ENCODE results near the gene USP21.
A peak's percentile ranks its signal among the peaks of the same experiment; 100 is the strongest.

The USP21 gene

DNA sequence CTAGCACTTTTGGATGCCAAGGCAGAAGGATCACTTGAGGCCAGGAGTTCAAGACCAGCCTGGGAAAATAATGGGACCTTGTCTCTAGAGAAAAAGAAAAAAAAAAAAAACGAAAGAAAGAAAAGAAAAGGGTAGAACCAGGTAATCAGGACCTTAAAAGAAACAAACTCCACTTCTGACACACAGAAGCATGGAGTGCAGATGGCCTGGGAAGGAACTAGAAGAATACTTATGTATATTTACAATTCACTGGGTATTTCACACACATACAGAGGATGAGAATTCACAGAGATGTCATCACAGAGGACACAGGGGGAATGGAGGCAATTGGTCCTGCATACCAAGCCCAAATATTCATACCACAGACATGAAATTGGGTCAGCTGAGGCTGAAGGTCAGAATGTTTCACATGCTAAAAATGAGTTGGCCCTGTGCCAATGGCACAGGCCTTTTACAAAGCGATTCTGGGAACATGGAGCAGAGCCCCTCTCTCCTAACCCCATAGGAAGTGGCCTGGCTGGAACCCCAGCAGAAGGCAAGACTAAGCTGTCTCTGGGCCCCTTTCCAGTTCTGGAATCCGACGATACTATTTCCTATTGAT, 13.6 kb downstream of the USP21 start:
- DNase-seq: no peak

DNA sequence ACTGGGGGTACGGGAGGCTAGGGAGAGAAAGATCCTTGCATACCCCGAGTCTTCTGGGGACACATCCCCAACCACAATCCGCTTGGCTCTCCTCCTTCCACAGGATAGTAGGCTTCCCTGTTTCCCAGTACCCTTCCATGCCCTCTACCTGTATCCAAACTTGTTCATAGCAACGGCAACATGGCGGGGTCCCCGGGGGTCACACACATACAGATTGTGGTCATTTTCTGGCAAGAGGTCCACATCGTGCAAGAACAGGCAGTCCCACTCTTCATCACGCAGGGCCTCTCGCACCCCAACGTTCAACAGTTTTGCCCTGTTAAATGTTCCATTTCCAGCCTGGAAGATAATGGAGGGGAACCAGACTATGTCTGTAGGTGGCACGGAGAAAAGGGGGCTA, 14.4 kb downstream of the USP21 start:
- no peak for DNase-seq

DNA sequence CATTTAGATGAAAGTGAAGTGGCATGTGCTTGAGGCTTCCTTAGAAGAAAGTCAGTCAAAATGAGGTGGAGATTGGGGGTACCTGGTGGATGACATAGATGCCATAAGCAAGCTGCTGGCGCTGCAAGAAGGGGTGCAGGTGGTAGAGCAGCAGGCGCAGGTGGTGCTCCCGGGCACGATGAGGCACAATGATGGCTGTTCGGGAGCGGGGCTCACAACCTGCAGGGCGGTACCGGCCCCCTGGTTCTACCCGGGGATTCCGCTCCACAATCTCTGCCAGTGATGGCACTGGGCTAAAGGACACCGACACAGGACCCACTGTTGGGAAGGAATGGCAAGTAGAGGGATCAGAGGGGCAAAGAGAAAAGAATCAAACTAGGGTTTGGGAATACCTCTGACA, 15.6 kb downstream of the USP21 start:
- DNase-seq: no peak

DNA sequence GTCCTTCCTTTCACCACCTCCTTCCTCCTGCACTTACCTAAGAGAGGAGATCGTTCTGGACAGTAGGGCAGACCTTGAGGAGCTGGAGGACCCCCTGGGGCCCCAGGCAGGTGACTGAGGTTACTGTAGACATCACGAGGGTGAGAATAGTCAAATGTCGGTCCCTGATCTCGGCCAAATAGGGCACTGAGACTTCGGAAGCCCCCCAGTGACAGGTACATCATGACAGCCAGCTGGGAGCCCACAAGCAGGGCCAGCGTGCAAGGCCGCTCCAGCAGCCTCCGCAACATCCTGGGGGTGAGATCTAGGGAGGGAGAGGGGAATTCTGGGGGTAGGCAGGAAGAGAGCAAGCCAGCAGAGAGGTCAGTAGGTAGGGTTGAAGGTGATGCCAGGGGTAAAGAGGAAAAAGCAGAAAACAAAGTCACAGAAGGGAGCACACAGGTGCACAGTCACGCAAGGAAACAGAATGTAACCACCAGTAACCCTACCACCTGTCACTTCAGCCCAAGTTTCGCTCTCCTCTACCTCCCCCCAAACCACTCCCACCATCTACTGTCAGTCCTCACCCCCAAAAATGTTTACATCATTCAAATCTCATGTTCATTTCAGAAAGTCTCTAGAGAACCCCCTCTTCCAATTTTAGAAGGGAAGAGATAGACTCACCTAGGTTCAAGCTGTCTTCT, 16.6 kb downstream of the USP21 start:
- no peak for DNase-seq

DNA sequence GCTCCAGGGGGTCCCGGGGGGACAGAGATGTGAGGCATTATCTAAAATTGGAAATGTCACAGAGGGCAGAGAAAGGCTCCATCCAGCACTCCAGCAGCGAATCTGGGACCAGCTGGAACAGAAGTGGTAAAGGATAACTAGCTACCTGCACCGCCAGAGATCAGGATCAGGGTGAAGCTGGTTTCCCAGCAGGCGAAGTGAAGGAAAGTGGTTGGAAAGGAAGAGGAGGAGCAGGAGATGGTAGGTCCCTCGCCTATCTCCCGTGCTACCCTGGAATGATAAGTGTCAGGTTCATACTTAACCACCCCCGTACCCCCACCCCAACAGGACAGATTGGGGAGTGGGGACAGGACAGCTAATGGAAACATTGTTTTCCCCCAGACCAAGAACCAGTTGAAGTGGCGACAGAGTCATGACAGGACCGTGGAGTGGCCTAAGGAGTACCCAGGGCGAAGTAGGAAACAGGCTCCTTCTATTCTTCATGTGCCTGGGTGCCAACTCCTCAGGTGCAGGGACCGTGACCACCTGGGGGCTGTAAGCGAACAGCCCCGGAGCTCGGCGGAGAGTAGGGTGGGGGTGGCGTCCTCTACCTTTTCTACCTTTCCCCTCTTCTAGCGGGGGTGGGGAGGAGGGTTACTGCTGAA, 17.3 kb downstream of the USP21 start:
- DNase-seq: peak; percentile 45

DNA sequence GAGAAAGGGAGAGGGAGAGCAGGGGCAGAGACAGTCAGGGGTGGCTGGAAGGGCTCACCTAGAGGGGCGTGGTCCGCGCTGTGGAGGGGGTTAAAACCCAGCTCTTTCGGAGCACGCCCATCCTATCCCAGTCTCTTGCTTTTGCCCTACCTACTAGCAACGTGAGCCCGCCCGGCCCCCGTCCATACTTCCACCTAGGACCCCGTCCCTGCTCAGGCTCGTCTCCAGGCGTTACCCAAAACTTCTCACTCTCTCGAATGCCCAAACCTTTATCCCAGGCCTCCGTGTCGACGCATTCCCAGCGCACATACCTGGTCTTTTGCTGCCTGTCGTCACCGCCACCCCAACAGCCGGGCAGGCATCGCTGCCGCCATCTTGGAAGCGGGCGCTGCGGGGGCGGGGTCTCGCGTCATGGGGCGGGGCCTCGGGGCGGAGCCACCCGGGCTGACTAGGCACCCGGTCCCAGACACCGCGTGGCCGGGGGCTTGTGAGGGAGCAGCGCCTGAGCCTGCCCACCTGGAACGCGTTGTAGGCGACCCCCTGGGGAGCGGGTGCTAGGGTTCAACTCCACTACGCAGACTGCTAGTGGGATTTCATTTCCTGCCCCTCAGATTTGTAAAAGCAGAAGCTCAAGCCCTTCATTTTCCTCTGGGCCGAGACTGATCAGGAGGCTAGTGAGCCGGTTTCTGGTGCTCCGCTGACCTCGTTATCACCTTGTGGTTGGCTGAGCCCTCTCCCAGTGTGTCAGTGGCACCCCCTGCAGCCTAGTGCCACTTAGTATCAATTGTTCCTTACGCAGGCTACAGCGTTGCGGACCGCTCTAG, 18.0 kb downstream of the USP21 start, which contains the start of gene B4GALT3:
Gene B4GALT3 (minus strand): TSS at position 396 of the 824 bp plus-strand sequence. CDS start 1,447 bp downstream, outside the sequence.
- DNase-seq: peak; percentile 95

DNA sequence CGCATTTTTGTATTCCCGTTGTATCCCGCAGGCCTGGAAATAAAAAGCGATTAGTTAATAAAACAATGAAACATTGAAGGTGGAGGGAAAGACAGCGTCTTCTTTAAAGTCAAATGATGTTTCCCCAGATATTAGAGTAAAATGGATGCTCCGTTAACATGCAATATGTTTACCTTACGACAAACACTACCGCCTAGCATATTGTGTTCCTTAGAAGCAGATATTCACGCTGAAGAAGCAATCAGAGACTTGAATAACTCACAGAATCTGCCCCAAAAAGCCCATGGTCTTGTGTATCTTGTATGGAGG, 18.6 kb downstream of the USP21 start:
- DNase-seq: no peak

DNA sequence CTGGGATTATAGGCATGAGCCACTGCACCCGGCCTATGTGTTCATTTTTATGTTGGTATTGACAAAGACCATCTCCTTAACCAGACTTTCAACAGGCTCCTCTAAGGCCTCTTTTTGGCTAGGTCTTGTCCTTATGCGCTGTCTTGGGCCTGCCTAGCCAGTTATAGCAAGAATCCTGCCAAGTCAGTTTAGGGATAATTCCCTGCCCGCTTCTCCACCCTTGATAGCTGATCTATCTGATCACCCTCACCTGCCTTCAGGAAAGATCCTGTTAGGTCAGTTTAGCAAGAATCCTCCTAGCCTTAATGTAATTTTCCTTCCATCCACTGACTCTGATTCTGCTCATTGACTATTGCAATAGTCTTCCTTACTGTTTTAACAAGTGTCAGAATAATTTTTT, 20.4 kb downstream of the USP21 start:
- DNase-seq: no peak

DNA sequence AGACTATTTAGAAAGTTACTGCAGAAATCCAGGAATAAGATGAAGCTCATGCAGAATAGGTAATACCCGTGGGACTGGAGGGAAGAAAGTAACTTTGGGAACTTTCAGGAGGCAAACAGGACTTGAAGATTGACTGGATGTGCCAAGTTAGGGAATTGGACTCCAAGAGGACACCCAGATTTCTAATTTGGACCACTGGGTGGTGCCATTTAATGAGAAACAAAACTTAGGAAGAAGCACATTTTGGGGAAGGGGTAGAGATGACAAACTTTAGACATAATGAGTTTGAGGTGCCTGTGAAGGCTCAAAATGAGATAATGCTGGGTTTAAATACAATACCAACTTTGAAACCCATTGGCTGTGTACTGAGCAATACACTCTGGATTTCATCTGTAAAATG, 21.3 kb downstream of the USP21 start:
- no peak for DNase-seq

DNA sequence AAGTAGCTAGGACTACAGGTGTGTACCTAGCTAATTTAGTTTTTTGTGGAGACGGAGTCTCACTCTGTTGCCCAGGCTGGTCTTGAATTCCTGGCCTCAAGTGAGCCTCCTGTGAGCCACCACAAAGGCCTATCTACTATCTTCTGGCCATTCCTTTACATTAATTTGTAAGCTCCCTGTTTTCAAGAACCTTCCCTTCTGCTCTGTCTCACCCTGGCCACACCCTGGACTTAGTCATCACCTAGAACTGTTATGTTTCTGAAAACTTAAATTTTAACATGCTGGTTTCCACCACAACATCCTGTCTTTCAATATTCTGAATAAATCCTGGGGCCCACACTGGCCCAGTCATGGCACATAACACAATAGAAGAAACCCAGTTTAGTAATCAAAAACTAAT, 22.9 kb downstream of the USP21 start:
- DNase-seq: no peak

DNA sequence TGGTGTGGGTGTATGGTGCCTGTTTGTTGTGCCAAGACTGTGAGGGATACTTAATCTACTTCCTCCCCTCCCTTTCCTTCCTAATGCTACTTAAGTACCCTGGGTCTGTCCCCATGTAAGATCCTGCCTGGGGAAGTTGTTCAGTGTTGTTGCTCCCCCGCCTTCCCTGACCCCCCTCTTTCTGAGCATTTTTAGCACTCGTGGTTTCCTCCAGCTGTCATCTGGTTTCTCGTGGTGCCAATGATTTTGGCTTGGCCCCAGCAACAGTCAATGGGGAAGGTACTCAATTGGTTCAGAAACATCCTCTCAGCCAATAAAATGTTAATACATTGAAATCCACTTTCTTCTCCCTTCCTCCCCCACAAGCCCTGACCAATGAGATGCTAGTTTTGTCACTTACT, 26.0 kb downstream of the USP21 start:
- DNase-seq: no peak

DNA sequence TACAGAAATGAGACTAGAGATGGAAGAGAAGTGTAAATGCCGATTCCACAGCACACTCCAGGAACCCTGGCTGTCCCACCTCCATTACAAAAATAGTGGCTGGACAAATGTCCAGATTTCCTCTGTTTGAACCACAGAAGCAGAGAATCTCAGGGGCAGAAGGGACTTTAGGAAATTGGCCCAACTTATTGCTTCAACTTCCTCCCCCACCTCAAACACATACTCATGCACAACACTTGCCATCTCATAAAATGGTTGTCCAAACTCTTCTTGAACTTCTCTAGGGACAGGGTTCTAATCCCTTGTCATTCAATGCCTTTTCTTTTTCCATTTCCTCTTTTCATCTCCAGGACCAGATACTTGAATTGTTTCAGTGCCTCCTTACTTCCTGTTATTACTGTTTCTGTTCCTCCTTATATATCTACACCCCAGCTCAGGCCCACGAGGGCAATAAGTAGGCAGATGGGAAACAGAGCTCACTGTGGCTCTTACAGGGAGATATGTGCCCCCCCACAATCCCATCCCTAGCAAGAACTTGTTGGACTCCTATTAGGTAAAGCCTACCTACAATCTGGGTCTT, 26.5 kb downstream of the USP21 start:
- DNase-seq: no peak

DNA sequence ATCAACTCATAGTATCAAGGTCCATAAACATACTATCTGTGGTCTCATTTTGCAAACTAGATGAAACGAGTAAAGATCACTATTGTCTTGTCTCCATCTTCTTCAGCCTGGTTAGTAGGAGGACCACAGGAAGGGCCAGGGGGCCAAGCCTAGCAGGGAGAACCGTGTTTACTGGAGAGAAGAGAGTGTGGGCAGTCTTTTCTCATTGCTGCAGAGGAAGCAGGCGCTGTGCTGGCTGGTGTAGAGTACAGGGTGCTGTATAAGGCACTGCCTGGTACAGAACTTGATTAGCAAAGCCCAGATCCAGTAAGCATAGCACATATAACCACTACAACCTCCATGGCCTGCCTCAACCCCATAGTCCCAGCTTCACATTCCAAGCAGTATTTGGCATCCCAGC, 28.0 kb downstream of the USP21 start:
- DNase-seq: no peak

DNA sequence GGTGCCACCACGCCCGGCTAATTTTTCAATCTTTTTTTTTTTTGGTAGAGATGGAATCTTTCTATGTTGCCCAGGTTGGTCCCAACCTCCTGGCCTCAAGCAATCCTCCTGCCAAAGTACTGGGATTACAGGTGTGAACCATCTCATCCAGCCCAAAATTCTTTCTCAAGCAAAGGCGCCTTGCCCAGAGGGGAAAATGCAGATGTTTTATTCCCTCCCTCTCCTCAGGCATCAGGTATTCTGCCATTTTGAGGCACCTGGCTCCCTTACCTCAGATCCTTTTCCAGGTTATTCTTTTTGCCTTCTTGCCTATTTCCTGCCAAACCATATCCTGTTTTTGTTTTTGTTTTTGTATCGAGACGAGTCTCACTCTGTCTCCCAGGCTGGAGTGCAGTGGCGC, 29.1 kb downstream of the USP21 start:
- no peak for DNase-seq

DNA sequence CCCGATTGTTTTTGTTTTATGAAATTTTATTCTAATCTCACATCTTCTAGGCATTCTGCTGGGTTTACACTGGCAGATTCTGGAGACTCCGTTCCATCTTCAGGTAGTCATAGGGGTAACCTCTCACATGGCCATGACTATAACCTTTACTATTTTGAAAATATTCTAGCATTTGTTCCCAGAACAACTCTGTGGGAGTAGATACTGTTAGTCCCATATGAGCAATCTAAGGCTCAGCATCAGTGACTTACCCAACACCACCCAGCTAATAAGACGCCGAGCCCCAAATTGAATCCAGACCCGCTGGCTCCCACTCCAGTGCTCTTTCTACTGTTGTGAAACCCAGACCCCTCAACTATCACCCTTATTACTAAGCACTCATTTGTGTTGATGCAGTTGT, 29.7 kb downstream of the USP21 start:
- DNase-seq: no peak

DNA sequence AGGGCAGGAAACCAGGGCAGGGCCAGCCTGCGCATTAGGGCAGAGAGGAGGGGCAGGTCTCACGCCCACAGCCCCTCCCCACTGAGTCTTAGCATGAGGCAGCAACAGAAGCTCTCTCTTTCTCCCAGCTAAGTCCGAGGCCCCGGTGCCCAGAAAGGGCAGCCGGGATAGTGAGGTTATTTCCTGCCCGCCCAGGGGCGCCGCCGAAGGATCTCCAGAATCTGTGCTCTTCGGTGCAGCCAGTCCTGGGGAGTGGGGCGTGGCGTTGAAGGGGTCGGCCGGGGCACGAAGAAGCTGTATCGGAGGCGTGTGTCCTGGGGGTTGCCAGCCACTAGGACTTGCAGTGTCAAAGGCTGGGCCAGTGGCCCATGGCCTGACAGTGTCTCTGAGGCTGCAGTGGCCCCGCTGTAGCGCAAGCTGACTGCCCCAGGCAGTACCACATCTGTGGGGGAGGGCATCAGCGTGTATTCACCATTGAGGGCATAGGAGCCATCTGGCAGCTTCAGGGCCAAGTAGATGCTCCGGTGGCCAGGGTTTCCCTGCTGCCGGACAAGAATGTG, 31.7 kb downstream of the USP21 start:
- DNase-seq: no peak

DNA sequence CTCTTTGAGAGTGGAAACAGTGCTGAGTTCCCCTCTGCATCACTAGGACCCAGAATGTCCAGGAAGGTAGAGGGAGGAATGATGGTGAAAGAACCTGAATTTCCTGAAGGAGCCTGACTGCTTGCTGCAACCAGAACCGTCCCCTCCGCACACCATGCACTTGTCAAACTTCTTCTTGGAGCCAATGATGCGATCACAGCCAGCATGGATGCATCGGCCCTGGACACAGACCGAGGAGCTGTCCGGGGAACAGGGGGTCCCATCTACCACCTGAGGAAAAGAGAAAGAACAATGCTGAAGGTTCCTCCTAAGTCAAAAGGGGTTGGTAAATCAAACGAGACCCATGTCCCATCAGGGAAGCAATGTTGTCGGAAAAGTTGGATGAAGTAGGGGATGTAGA, 32.7 kb downstream of the USP21 start:
- no peak for DNase-seq

DNA sequence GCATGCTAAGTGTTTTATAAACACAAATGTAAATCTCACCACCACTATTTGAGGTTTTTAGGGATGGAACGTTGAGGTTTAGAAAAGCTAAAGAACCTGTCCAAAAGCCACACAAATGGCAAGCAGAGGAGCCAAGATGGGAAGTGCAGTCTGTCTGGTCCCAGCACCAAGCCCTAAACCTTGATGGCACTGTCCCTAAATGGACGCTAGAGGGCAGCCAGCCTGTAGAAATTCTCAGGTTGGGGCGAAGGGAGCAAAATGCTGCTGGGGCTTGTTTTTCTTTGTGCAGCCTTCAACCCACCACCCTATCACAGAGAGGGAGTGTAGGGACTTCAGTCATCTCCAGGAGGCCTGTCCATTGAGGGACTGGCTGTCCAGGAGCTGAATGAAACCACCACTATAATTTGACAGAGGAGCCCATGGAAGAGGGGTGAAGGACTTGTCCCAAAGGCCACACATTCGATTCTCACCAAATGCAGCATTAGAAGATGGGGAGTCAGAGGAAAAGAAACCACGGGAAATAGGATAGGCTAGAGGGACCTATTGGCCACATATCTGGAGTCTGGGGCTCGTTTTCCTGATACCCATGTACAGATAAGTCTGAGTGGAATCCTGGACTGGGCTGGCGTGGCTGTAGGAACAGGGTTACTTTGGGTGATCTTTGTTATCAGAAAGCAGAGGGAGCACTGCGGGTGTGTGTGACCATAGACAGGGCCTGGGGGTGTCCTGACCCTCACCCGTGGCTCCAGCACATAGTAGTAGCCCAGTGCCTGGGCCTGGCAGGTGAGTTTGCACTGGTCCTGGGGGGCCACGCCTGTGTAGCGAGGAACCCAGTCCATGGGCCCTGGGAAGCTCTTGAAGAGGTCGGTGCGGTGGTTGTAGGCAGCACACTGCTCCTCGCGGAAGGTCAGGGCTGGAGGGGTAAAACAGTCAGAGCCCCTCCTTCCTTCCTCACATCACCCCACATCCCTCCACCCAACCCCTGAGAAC, 33.5 kb downstream of the USP21 start:
- DNase-seq: peak; percentile 85

DNA sequence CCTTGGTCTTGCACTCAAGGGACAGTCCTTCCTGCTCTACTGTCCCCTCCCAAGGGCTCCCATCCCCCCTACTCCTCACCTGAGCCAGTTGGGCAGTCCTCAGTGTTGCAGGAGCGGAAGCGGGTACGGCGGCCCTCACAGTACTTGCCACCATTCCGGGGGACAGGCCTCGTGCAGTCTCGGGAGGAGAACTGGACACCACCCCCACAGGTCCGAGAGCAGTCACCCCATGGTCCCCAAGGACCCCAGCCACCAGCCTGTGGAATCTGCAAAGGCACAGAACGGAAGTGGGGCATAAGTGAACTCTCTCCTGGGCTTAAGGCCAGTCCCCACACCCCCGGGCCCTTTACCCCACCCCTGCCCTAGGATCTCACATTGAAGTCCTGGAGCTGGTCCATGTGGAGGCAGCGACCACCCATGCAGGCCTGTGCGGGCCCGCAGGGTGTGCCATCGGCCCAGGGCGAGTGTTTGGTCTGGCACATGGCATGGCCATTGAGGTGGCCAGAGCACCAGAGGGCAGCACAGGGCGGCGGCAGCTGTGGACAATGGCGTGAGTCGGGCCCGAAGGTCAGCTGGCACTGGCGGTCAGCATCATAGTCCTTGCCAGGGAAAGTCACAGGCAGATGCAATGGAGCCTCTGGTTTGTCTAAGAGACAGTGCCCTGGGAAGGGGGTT, 34.4 kb downstream of the USP21 start:
- no peak for DNase-seq

DNA sequence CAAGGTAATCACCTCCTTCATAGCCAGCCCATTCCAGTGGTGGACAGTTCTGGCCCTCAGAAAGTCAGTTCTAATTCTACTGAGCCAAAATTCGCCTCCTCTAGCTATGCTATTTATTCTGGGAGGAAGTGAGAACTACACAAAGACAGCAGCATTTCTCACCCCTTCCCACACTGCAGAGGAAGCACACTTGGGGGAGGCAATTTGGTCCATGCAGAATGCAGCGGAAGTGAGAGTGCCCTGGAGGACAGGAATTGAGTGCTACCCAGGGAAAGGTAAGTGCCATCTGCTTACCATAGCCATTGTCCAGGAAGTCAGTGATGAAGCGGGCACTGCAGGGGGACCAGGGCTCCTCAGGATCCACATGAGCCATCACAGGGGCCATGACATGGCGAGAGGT, 35.9 kb downstream of the USP21 start:
- no peak for DNase-seq

DNA sequence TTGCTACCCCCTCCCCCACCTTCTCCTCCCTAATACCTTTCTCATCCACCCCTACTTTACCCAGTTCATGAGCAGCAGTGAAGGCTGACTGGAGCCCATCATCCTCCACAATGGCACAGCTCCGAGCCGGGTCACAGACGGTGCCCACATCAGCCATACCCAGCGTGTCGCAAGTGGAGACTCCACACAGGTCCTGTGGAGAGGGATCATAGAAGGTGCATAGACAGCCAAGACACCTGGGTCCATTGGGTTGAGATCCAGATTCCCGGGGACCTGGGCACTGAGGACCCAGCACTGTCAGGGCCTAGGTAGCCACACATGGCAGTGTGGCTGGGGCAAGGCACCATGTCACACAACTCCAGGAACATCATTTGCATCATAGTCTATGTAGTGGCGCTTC, 36.8 kb downstream of the USP21 start:
- DNase-seq: no peak

All from DMS53 (cell line).